Uterus (tissue), 4 donors: Measurements from ENCODE around the gene DAZL. TPM values are rescaled to one million over a fixed set of nuclear protein-coding genes. Genes with fewer than 3 reads are reported as not detected.

Experiments
- DNase-seq, 2 donors: peaks; one replicate each; pipeline ENCODE4 v3.0.0-alpha.2; 2019 to 2020
- H3K27ac ChIP-seq, 2 donors: fragments of 200-600 bp; sonication (generic); 1 replicate in 1 of 2; 2 replicates in 1 of 2; pipeline ENCODE4 v1.5.1; 2016 to 2018
- H3K27me3 ChIP-seq, 2 donors: fragments of 200-600 bp; sonication (generic); one replicate each; pipeline ENCODE4 v1.5.1; 2018 to 2019; ENCODE audit warnings: control low read depth in 1 of 2
- H3K36me3 ChIP-seq, 2 donors: fragments of 200-600 bp; sonication (generic); one replicate each; pipeline ENCODE4 v1.5.1; 2019; ENCODE audit warnings: control low read depth in 1 of 2
- H3K4me1 ChIP-seq, 2 donors: fragments of 200-600 bp; sonication (generic); one replicate each; pipeline ENCODE4 v1.5.1; 2018 to 2019; ENCODE audit warnings: control low read depth in 1 of 2
- H3K4me3 ChIP-seq, 2 donors: fragments of 200-600 bp; sonication (generic); 1 replicate in 1 of 2; 2 replicates in 1 of 2; pipeline ENCODE4 v1.5.1; 2018 to 2019; ENCODE audit warnings: mild to moderate bottlenecking in 1 of 2
- H3K9me3 ChIP-seq, 2 donors: fragments of 200-600 bp; sonication (generic); one replicate each; pipeline ENCODE4 v1.5.1; 2019; ENCODE audit warnings: control low read depth in 1 of 2
- POLR2A ChIP-seq, 2 donors: fragments of 450-650 bp; IDR thresholded peaks; one replicate each; pipeline ENCODE4 v1.6.1; 2016; ENCODE audit warnings: antibody characterized with exemption in 2 of 2, mild to moderate bottlenecking in 1 of 2, moderate library complexity in 1 of 2
- intact Hi-C: fragments of 100-400 bp; cut with DNase I; formaldehyde crosslinking; loops from one replicate; pipeline ENCODE4 v1.15.1; 2023; ENCODE audit warnings: low total_unique reads
- total RNA-seq, 4 donors: library from RNA; depleted of rRNA in 3 of 4; stranded (reverse); fragments of >200 nt in 3 of 4; gene quantifications; one replicate each; pipeline versions ENCODE4 v1.1.0 to v1.2.4, GENCODE V29; 2014 to 2023
- TF ChIP-seq, protein P1 (sequence below), 4 experiments: fragments of 200-600 bp in 2 of 4; fragments of 450-650 bp in 2 of 4; sonication (generic) in 2 of 4; IDR thresholded peaks; one replicate each; pipeline ENCODE4 v1.5.1; 2016 to 2019; ENCODE audit warnings: antibody characterized with exemption in 4 of 4, mild to moderate bottlenecking in 2 of 4, moderate library complexity in 1 of 4
- donor health status: DM: yes; HTN: yes; CAD: no.

DAZL gene
- total RNA-seq, 4 donors from 2014 or later = 0.21 TPM; not detected in 3

DNA sequence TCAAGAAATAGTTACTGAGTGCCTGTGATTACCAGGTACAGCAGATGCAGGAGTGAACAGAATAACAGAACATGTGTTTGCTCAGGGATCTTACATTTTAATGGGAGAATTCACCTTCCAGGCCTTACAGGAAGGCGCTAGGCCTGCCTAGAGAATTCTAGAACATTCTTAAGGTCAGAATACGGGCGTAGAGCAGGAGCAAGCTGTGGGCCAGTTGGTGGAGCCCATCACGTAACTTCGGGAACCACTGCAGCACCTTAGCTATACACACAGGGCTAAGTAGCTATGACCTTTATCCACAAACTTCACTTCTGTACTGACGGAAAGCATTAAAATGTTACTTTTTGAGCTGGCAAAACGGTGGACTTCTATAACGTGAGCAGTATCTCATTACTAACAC is 743 bp upstream of the DAZL start:
- DNase-seq = no peak
- TF ChIP-seq POLR2A (IDR thresholded peaks at IDR 0.05) = no peak
- TF ChIP-seq, protein P1, sequence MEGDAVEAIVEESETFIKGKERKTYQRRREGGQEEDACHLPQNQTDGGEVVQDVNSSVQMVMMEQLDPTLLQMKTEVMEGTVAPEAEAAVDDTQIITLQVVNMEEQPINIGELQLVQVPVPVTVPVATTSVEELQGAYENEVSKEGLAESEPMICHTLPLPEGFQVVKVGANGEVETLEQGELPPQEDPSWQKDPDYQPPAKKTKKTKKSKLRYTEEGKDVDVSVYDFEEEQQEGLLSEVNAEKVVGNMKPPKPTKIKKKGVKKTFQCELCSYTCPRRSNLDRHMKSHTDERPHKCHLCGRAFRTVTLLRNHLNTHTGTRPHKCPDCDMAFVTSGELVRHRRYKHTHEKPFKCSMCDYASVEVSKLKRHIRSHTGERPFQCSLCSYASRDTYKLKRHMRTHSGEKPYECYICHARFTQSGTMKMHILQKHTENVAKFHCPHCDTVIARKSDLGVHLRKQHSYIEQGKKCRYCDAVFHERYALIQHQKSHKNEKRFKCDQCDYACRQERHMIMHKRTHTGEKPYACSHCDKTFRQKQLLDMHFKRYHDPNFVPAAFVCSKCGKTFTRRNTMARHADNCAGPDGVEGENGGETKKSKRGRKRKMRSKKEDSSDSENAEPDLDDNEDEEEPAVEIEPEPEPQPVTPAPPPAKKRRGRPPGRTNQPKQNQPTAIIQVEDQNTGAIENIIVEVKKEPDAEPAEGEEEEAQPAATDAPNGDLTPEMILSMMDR (IDR thresholded peaks at IDR 0.05) = no peak
- Histone ChIP-seq H3K27me3 (no peaks in the 10 kb centered on the region), H3K4me3 (no peak overlapping the region), H3K4me1 (no peaks in the 10 kb centered on the region), H3K9me3 (no peaks in the 10 kb centered on the region), H3K36me3 (no peaks in the 10 kb centered on the region), H3K27ac (no peak overlapping the region)
- intact Hi-C loops = no loop called here

DNA sequence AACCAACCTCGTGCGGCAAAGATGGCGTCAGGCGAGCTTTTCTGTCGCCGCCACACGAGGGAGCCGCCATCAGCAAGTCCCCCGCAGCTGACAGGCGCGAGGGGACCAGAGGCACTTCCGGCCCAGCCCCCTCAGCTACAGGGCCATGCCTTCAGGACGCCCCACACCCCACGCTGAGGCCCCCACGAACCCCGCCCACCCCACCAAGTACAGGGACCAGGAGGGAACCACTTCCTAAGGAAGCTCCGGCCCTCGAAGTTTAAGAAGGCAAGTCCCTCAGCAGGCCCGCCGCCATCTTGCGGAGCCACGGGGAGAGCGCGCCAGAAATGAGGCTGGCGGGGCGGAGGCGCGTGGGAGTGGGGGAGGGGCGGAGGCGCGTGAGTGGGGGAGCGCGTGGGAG is 790 bp downstream of the DAZL start:
- H3K27me3 ChIP-seq = no peaks in the 10 kb centered on the region
- no peak for TF ChIP-seq POLR2A (IDR thresholded peaks at IDR 0.05)
- TF ChIP-seq, protein P1 (IDR thresholded peaks at IDR 0.05) = no peak
- H3K4me3 ChIP-seq = no peak overlapping the region
- H3K27ac ChIP-seq = no peak overlapping the region
- intact Hi-C loops = no loop called here
- H3K4me1 ChIP-seq = no peaks in the 10 kb centered on the region
- no peaks in the 10 kb centered on the region for H3K36me3 ChIP-seq
- DNase-seq = no peak
- H3K9me3 ChIP-seq = no peaks in the 10 kb centered on the region

DNA sequence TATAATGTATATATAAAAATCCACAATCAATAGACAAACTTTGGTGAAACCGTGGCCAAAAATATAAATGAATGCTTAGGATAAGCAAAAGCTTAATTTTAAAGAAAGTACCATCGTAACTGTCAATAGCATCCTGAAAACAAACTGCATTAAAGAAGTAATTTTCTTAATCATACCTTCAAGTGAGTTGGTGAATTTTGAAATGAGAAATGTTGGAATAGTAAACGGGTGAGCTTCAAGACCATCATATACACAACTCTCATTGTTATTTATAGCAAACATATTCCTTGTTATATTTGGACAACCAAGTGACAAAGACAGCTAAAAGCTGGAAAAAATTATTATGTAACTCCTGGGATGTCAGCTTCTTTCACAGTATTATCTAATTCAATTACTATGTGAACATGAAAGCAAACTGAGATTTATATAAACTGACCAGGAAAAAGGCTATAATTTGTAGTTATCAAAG is 3.7 kb downstream of the DAZL start:
- Histone ChIP-seq H3K4me1 (no peaks in the 10 kb centered on the region), H3K36me3 (no peaks in the 10 kb centered on the region), H3K27me3 (no peaks in the 10 kb centered on the region), H3K9me3 (no peaks in the 10 kb centered on the region), H3K4me3 (no peak overlapping the region), H3K27ac (no peak overlapping the region)
- no peak for DNase-seq
- no peak for TF ChIP-seq POLR2A (IDR thresholded peaks at IDR 0.05)
- TF ChIP-seq, protein P1 (IDR thresholded peaks at IDR 0.05) = no peak
- intact Hi-C loops = no loop called here

DNA sequence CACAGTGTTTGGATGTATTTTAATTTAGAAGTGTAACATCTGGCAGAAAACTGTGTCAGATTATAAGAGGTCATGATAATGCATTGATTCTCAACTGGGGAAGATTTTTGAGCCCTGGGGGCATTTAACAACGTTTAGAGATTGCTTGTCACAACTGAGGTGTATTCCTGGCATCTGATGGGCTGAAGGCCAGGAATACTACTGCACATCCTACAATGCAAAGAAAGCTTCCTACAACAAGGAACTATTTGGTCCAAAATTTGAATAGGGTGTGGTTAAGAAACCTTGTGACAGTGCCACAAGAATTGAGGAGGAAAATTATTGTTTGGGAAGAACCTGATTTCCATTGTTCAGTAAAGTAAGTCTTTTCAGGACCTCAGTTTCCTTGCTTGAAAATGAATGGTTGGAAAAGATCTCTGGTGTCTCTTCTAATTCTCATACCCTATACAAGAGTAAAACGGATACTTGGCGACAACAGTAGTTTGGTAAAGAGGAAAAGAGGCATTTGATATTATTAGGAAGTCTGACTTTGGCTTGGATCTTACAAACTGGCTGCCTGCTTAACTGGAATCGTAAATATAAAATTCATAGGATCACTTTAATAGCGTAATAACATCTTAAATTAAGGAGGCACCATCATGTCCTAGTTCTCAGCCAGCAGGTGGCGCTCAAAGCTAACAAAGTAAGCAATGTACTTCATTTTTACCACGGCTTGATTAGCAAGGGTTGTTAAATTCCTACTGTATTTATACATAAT is 4.3 kb downstream of the DAZL start:
- Histone ChIP-seq H3K36me3 (no peaks in the 10 kb centered on the region), H3K4me1 (no peaks in the 10 kb centered on the region), H3K27ac (no peak overlapping the region), H3K9me3 (no peaks in the 10 kb centered on the region), H3K27me3 (no peaks in the 10 kb centered on the region), H3K4me3 (no peak overlapping the region)
- intact Hi-C loops = no loop called here
- peak; percentile 72 to 81 for DNase-seq
- TF ChIP-seq, protein P1 (IDR thresholded peaks at IDR 0.05) = peak; percentile 73 to 90 (median 81)
- no peak for TF ChIP-seq POLR2A (IDR thresholded peaks at IDR 0.05)

DNA sequence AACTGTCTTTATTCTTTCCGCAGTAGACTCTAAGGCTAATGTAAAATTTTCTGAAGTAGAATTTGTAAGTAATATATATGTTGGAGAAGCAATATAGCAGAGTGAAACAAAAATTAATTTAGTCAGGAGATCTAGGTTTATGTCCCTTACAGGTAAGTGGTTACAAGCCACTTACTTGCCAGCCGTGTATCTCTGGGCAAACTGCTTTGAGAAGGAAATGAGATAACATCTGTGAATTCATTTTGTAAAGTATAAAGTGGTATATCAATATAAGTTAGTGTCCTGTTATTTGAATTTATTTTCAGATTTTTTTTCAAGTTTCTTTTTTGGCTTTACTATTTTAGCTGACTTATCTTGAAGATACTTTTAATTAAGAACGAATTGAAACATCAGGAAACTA is 5.5 kb downstream of the DAZL start:
- intact Hi-C loops = no loop called here
- TF ChIP-seq, protein P1 (IDR thresholded peaks at IDR 0.05) = no peak
- no peak for TF ChIP-seq POLR2A (IDR thresholded peaks at IDR 0.05)
- Histone ChIP-seq H3K4me3 (no peak overlapping the region), H3K36me3 (no peaks in the 10 kb centered on the region), H3K27ac (no peak overlapping the region), H3K27me3 (no peaks in the 10 kb centered on the region), H3K9me3 (no peaks in the 10 kb centered on the region), H3K4me1 (no peaks in the 10 kb centered on the region)
- no peak for DNase-seq
